NCI-H1694 treated with DMSO at 0.1 percent for 48 hours (cell line): ENCODE measurements around the gene PIK3C2G.

Source experiments
- DNase-seq: peaks from one replicate; lab custom pipeline; 2025; lab: John Stamatoyannopoulos, UW

Gene PIK3C2G

DNA sequence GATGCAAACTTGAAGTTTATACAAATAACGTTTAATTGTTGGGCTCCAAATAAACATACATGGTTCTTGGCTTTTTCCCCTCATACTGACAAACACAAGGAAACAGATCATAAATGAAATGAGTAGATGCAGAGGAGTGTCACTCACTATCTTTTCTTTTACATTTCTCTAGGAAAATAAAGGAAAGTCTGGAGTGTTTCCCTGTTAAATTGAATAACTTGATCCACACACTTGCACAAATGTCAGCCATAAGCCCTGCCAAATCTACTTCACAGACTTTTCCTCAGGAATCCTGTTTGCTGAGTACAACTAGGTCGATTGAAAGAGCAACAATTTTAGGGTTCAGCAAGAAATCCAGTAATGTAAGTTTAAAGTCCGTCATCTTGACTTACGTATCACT, 301.2 kb downstream of the PIK3C2G start:
- DNase-seq = no peak

- no peak for DNase-seq
Measured at GRCh38 chr12:18564306-18564705, 303.0 kb downstream of the PIK3C2G start.

GRCh38 chr12:18567787-18568186, 306.5 kb downstream of the PIK3C2G start:
- DNase-seq = no peak

DNA sequence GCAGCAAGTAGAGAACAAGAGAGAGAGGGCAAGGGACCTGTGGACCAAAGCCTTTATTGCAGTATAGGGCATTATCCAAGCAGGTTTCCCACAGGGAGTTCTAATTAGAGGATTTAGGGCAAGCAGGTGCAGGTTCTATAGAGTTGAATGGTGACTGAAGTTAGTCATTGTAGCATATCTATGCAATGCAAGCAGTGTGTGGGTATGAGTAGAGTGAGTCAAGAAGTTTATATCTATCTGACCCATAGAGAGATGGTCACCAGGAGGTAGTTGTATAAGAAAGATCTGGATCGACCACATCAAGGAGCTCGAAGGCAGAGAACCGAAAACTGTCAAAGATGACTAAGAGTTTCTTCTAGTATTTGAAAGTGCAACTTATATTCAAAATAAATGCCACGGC, 309.2 kb downstream of the PIK3C2G start:
- no peak for DNase-seq

- DNase-seq = no peak
Measured at GRCh38 chr12:18576104-18576626, 314.8 kb downstream of the PIK3C2G start.

DNA sequence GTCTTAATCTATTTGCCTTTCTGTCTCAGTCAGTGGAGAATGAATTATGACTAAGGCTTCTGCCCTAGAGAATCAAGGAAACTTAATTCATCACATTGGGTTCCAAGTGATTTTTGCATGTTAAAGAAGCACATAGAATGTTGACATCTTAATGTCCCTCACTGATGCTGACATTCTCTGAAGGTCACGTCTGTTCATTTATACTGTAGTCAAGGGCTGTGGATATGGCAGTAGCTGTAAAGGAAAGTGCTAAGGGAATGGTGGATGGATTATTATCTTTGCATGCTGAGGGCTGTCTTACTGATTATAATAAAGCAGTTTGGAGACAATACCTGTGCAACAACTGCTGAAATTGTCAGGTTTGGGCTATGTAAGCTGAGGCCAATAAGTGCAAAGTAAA, 315.3 kb downstream of the PIK3C2G start:
- DNase-seq = no peak

DNA sequence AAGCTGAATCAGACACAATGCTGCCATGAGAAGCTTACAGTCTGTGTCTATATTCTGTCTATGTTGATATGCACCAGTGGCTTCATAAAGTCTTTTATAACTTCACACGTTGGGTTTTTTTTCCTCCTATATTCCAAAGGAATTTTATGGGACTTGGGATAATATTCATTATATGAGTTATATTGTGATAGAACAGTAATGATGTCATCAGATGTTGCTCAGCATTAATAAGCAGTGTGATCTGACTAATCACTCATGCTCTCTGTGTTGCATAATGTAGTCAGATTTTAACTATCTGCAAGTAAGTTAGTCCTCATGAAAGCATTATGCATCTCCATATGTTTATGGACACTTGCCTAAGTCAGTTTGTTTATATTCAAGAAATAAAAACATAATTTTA, 316.9 kb downstream of the PIK3C2G start:
- DNase-seq = no peak

DNA sequence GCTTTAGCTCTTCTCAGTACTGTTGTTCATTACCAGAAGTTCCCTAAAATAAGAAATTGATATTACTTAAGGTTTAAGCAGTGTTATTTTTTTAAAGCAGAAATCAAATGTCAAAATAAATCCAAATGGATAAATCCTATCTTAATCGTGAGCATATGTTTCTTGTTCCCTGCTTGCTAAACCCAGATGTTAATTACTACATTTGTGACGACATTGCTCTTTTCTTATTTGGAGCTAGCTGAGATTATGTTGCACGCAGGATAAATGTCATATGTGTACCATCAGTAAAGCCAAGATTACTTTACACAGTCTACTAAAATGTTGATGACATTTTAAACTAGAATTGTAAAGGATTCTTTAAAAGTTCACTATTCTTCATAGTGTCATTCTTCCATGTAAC, 319.0 kb downstream of the PIK3C2G start:
- DNase-seq = no peak

- no peak for DNase-seq
Measured at GRCh38 chr12:18580706-18581105, 319.4 kb downstream of the PIK3C2G start.

DNA sequence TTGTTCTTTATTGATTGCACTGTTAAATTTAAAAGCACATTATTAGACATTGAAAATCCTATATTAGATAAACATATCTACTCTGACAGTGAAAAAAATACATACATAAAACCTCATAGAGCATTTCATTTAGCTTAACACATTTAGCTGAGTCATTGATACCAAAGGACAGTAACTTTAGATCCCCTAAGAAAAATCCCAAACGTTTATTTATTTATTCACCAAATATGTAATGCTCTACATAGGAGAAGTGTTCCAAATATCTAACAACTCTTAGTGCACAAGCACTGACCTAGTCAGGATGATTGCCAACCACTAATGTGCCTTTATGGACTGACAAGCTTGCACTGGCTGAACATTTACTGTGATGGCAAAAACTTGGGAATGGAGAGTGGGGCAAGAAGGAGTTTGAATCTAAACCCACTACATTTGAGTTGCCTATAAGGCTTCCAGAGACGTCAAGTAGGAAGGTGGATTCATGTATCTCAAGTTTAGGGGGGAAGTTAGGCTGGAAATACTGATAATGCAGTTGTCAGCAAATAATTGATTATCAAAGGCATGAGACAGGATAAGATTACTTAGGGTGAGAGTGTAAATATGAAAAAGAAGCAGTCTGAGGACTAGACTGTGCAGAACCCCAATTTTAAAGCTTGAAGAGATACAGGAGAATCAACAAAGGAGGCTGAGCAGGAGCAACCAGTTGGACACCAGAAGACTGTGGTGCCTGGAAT, 320.1 kb downstream of the PIK3C2G start:
- no peak for DNase-seq

DNA sequence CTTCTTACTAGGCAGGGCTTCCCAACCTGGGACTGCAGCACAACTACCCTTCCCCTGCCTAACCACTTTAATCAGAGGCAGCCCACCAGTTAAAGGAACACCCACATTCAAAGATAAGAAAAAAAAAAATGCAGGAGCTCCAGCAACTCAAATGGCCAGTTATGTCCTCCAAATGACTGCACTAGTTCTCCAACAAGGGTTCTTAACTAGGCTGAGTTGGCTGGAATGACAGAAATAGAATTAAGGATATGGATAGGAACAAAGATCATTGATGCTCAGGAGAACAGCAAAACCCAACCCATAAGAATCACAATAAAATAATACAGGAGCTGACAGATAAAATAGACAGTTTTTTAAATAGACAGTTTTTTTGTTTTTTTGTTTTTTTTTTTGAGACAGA, 322.3 kb downstream of the PIK3C2G start:
- no peak for DNase-seq

- DNase-seq = no peak
Measured at GRCh38 chr12:18586581-18586980, 325.3 kb downstream of the PIK3C2G start.

GRCh38 chr12:18589316-18589715, 328.0 kb downstream of the PIK3C2G start:
- DNase-seq = no peak

DNA sequence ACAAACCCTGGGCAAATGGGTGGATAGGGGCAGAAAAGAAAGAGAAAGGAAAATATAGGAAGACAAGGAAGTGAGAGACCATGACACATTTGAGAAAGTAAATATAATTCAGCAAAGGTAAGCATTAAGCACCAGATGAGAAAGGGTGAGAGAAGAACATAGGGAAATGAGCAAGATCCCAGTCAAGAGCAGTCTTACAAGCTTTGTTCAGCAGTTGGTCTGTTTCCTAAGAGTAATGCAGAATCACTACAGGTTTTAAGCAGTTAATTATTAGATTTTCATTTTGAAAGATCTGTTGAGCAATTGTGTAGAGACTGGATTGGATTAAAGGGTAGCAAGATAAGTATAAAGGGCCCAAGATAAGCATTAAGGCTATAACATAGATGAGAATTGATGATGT, 330.2 kb downstream of the PIK3C2G start:
- no peak for DNase-seq

- no peak for DNase-seq
Measured at GRCh38 chr12:18595412-18595811, 334.1 kb downstream of the PIK3C2G start.

DNA sequence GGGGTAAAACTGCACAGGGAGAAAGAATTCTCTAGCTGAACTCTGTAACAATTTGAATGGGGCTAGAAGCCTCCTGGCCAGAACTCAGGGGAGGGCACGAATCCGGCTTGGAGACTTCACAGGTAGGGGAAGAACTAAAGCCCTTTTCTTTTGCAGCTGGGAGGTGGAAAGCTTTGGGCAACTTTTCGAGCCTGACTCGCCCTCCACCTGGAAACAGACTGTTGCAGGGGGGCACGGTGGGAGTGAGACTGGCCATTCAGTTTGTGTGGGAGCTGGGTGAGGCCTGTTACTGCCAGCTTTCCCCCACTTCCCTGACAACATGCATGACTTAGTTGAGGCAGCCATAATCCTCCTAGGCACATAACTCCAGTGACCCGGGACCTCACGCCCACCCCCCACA, 340.6 kb downstream of the PIK3C2G start:
- no peak for DNase-seq

- DNase-seq = no peak
Measured at GRCh38 chr12:18612971-18613370, 351.7 kb downstream of the PIK3C2G start.

- DNase-seq = no peak
Measured at GRCh38 chr12:18620986-18621385, 359.7 kb downstream of the PIK3C2G start.

GRCh38 chr12:18629445-18629844, 368.1 kb downstream of the PIK3C2G start:
- no peak for DNase-seq

- DNase-seq = no peak
Measured at GRCh38 chr12:18629916-18630315, 368.6 kb downstream of the PIK3C2G start.

- DNase-seq = no peak
Measured at GRCh38 chr12:18631339-18631738, 370.0 kb downstream of the PIK3C2G start.

DNA sequence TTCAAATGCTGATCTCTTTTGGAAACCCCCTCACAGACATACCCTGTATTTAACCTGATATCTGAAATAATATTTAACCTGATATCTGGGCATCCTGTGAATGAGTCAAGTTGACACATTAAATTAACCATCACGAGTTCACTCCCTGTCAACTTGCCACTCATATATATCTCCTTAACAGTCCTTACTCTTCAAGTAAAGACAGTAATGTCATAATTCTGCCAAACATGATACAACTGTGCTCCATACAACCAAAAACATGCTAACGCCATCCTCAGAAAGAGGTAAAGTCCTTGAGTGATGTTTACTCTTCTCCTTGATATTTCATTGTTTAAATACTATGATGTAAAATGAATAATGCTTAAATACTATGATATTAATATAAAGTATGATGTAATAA, 371.5 kb downstream of the PIK3C2G start:
- DNase-seq = no peak

GRCh38 chr12:18634382-18634781, 373.1 kb downstream of the PIK3C2G start:
- no peak for DNase-seq

DNA sequence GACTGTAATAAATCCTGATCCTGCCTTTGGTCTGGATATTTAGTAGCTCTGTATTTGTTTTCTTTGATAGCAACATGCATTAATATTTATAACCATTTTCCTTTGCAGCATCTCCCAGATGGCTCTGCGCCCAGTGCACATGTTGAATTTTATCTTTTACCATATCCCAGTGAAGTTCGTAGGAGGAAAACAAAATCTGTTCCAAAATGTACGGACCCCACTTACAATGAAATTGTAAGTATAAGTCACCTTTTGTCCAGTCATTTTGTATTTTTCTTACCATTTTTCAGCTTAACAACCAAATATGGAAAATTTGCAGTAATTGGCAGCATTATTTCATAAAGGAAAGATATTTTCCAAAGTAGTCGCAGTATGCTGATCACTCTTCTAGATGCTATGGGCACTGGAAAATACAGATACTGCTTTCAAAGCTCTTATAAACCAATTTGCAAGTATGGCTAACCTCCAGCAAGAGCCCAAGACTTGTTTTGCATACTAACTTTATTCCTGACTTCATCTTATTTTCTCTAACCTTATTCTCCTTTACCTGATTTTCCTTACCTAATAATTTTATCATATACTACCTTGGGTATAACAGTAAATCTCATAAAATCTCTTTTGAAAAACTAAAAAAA, 379.1 kb downstream of the PIK3C2G start:
- DNase-seq = no peak
